Tibial artery (tissue), 4 donors: ENCODE data around the gene ARHGAP19.

ENCODE experiments used
- DNase-seq, 2 donors: peaks; one replicate each; pipeline ENCODE4 v3.0.0-alpha.2; 2019
- H3K27ac ChIP-seq, 2 donors: fragments of 200-600 bp; sonication (generic) in 1 of 2; 1 replicate in 1 of 2; 2 replicates in 1 of 2; pipeline ENCODE4 v1.5.1; 2018 to 2019; ENCODE audit warnings: mild to moderate bottlenecking in 1 of 2
- H3K27me3 ChIP-seq, 2 donors: fragments of 200-600 bp; sonication (generic) in 1 of 2; one replicate each; pipeline versions ENCODE4 v1.5.1 to v1.6.0; 2016 to 2019
- H3K36me3 ChIP-seq, 3 donors: fragments of 200-600 bp; sonication (generic) in 2 of 3; one replicate each; pipeline ENCODE4 v1.5.1; 2016 to 2019; ENCODE audit warnings: mild to moderate bottlenecking in 2 of 3
- H3K4me1 ChIP-seq, 4 donors: fragments of 200-600 bp; sonication (generic) in 2 of 4; 1 replicate in 3 of 4; 2 replicates in 1 of 4; pipeline ENCODE4 v1.5.1; 2016 to 2019
- H3K4me3 ChIP-seq, 2 donors: fragments of 200-600 bp; sonication (generic) in 1 of 2; 1 replicate in 1 of 2; 2 replicates in 1 of 2; pipeline ENCODE4 v1.5.1; 2018 to 2019; ENCODE audit warnings: mild to moderate bottlenecking in 2 of 2
- H3K9me3 ChIP-seq, 3 donors: fragments of 200-600 bp; sonication (generic) in 1 of 3; one replicate each; pipeline ENCODE4 v1.5.1; 2016 to 2019
- CTCF ChIP-seq, 2 experiments: fragments of 200-600 bp in 1 of 2; fragments of 450-650 bp in 1 of 2; IDR thresholded peaks; one replicate each; pipeline ENCODE4 v1.5.1; 2017 to 2019; ENCODE audit warnings: antibody characterized with exemption in 2 of 2, mild to moderate bottlenecking in 1 of 2, moderate library complexity in 1 of 2
- intact Hi-C: fragments of 100-400 bp; cut with DNase I; formaldehyde crosslinking; loops from one replicate; pipeline ENCODE4 v1.15.0; 2023; ENCODE audit warnings: low total_unique reads

Gene ARHGAP19

GRCh38 chr10:97195706-97196222 lies 96.7 kb downstream of the ARHGAP19 start:
- Histone ChIP-seq H3K36me3 (no peaks in the 10 kb centered on the region), H3K27ac (no peak overlapping the region), H3K4me1 (peaks cover 0 to 12% (median 8%) of the 10 kb centered on the region in 4 donors), H3K4me3 (peak overlapping the region; percentile 37 to 49), H3K9me3 (no peaks in the 10 kb centered on the region), H3K27me3 (peaks cover 0 to 58% of the 10 kb centered on the region in 2 donors)
- DNase-seq, result no peak
- intact Hi-C loops, result no loop called here
- no peak for TF ChIP-seq CTCF (IDR thresholded peaks at IDR 0.05)

- Histone ChIP-seq H3K4me1 (peaks cover 0 to 12% (median 8%) of the 10 kb centered on the region in 4 donors), H3K9me3 (no peaks in the 10 kb centered on the region)
- TF ChIP-seq CTCF (IDR thresholded peaks at IDR 0.05), result no peak
Observed at GRCh38 chr10:97192952-97193435, 99.4 kb downstream of the ARHGAP19 start.

GRCh38 chr10:97190450-97190849 lies 102.0 kb downstream of the ARHGAP19 start:
- Histone ChIP-seq H3K4me1 (peaks cover 0 to 9% (median 6%) of the 10 kb centered on the region in 4 donors), H3K9me3 (no peaks in the 10 kb centered on the region), H3K4me3 (no peak overlapping the region), H3K27me3 (peaks cover 0 to 81% of the 10 kb centered on the region in 2 donors), H3K27ac (no peak overlapping the region), H3K36me3 (no peaks in the 10 kb centered on the region)
- intact Hi-C loops, result no loop called here
- TF ChIP-seq CTCF (IDR thresholded peaks at IDR 0.05), result no peak
- no peak for DNase-seq

More at GRCh38 chr10:97192952-97193435, 99.4 kb downstream of the ARHGAP19 start:
- H3K4me3 ChIP-seq, result no peak overlapping the region
- intact Hi-C loops, result no loop called here
- H3K27me3 ChIP-seq, result peaks cover 0 to 71% of the 10 kb centered on the region in 2 donors
- no peak overlapping the region for H3K27ac ChIP-seq
- H3K36me3 ChIP-seq, result no peaks in the 10 kb centered on the region
- DNase-seq, result no peak

- intact Hi-C loops, result no loop called here
- TF ChIP-seq CTCF (IDR thresholded peaks at IDR 0.05), result no peak
- Histone ChIP-seq H3K27ac (no peak overlapping the region), H3K36me3 (no peaks in the 10 kb centered on the region), H3K4me1 (peaks cover 0 to 16% (median 10%) of the 10 kb centered on the region in 4 donors), H3K27me3 (peaks cover 0 to 81% of the 10 kb centered on the region in 2 donors), H3K4me3 (no peak overlapping the region), H3K9me3 (no peaks in the 10 kb centered on the region)
- DNase-seq, result peak in 1 of 2 donors; percentile 35
Observed at GRCh38 chr10:97188261-97188711, 104.2 kb downstream of the ARHGAP19 start.

GRCh38 chr10:97186911-97187310 lies 105.5 kb downstream of the ARHGAP19 start:
- H3K4me1 ChIP-seq, result peaks cover 0 to 16% (median 10%) of the 10 kb centered on the region in 4 donors
- no peaks in the 10 kb centered on the region for H3K9me3 ChIP-seq
- no peak overlapping the region for H3K4me3 ChIP-seq
- intact Hi-C loops, result no loop called here
- H3K27me3 ChIP-seq, result peaks cover 0 to 73% of the 10 kb centered on the region in 2 donors
- DNase-seq, result peak in 1 of 2 donors; percentile 50
- no peak overlapping the region for H3K27ac ChIP-seq
- no peak for TF ChIP-seq CTCF (IDR thresholded peaks at IDR 0.05)
- no peaks in the 10 kb centered on the region for H3K36me3 ChIP-seq
